CD14-positive monocyte (primary cell): Measurements from ENCODE around the gene ROBO4. TPM values are rescaled to one million over a fixed set of nuclear protein-coding genes. Genes with fewer than 3 reads are reported as not detected.
A peak's percentile ranks its signal among the peaks of the same experiment; 100 is the strongest.

Source experiments
- DNase-seq, 3 donors: peaks; one replicate each; pipeline ENCODE4 v3.0.0-alpha.2; 2011 to 2022
- H2AFZ ChIP-seq: 2 replicates; pipeline ENCODE4 v1.6.0; 2012; ENCODE audit warnings: mild to moderate bottlenecking, low read depth, low read length, inconsistent platforms; ENCODE audit not compliant: insufficient read depth, poor library complexity, severe bottlenecking
- H3K27ac ChIP-seq, 2 donors: 1 replicate in 1 of 2; 2 replicates in 1 of 2; pipeline ENCODE4 v1.5.1; 2012 to 2013; ENCODE audit warnings: low read length in 2 of 2, control low read depth in 1 of 2, inconsistent platforms in 1 of 2, low read depth in 1 of 2, mild to moderate bottlenecking in 1 of 2
- H3K27me3 ChIP-seq, 2 donors: one replicate each; pipeline versions ENCODE4 v1.6.0 to v1.6.1; 2011 to 2013; ENCODE audit warnings: low read length in 2 of 2; ENCODE audit not compliant: control insufficient read depth in 2 of 2, insufficient read depth in 2 of 2
- H3K36me3 ChIP-seq, 2 donors: replicated peaks in 1 of 2; 1 replicate in 1 of 2; 2 replicates in 1 of 2; pipeline versions ENCODE4 v1.5.1 to v1.6.1; 2012 to 2013; ENCODE audit warnings: low read length in 2 of 2, control low read depth in 1 of 2, inconsistent platforms in 1 of 2, mild to moderate bottlenecking in 1 of 2; ENCODE audit not compliant: insufficient read depth in 2 of 2, control insufficient read depth in 1 of 2
- H3K4me1 ChIP-seq, 2 donors: 1 replicate in 1 of 2; 2 replicates in 1 of 2; pipeline versions ENCODE4 v1.5.1 to v1.6.1; 2012 to 2013; ENCODE audit warnings: low read length in 2 of 2, control low read depth in 1 of 2, inconsistent platforms in 1 of 2, mild to moderate bottlenecking in 1 of 2, moderate library complexity in 1 of 2; ENCODE audit not compliant: insufficient read depth in 2 of 2, control insufficient read depth in 1 of 2
- H3K4me2 ChIP-seq: replicated peaks from 2 replicates; pipeline ENCODE3; 2012; ENCODE audit warnings: low read length, moderate library complexity, mild to moderate bottlenecking; ENCODE audit not compliant: poor library complexity, severe bottlenecking; ENCODE audit errors: extremely low read depth
- H3K4me3 ChIP-seq, 3 experiments: fragments of 200-600 bp in 1 of 3; sonication (generic) in 1 of 3; replicated peaks in 1 of 3; 1 replicate in 2 of 3; 2 replicates in 1 of 3; pipeline ENCODE4 v1.5.1; 2011 to 2013; ENCODE audit warnings: low read length in 3 of 3, mild to moderate bottlenecking in 3 of 3, control low read depth in 2 of 3, low read depth in 2 of 3, inconsistent platforms in 1 of 3, moderate library complexity in 1 of 3
- H3K79me2 ChIP-seq: 2 replicates; pipeline ENCODE4 v1.6.0; 2012; ENCODE audit warnings: mild to moderate bottlenecking, control low read depth, inconsistent platforms, low read length, moderate library complexity; ENCODE audit not compliant: insufficient read depth
- H3K9ac ChIP-seq: 2 replicates; pipeline ENCODE4 v1.6.0; 2017; ENCODE audit warnings: low read length, mild to moderate bottlenecking; ENCODE audit not compliant: insufficient read depth, poor library complexity, severe bottlenecking
- H3K9me3 ChIP-seq, 2 donors: replicated peaks in 1 of 2; 1 replicate in 1 of 2; 2 replicates in 1 of 2; pipeline versions ENCODE4 v1.5.1 to v1.6.1; 2012 to 2013; ENCODE audit warnings: low read length in 2 of 2, control low read depth in 1 of 2; ENCODE audit not compliant: control insufficient read depth in 1 of 2, insufficient read depth in 1 of 2
- H4K20me1 ChIP-seq: 2 replicates; pipeline ENCODE4 v1.6.0; 2012; ENCODE audit warnings: mild to moderate bottlenecking, low read length, control low read depth, moderate library complexity; ENCODE audit not compliant: insufficient read depth
- H3K27ac Mint-ChIP-seq, 7 donors: one replicate each; pipeline ENCODE4 v1.8.0; 2020; ENCODE audit warnings: mild to moderate bottlenecking in 7 of 7, mixed read lengths in 7 of 7, moderate library complexity in 6 of 7, inconsistent platforms in 2 of 7
- H3K27me3 Mint-ChIP-seq, 3 donors: one replicate each; pipeline ENCODE4 v1.8.0; 2021 to 2022; ENCODE audit warnings: low read depth in 3 of 3, mild to moderate bottlenecking in 3 of 3, mixed read lengths in 3 of 3, moderate library complexity in 3 of 3, inconsistent platforms in 1 of 3
- H3K36me3 Mint-ChIP-seq, 2 donors: one replicate each; pipeline ENCODE4 v1.8.0; 2020; ENCODE audit warnings: mixed read lengths in 2 of 2, inconsistent platforms in 1 of 2, mild to moderate bottlenecking in 1 of 2
- H3K4me1 Mint-ChIP-seq: one replicate; pipeline ENCODE4 v1.8.0; 2020; ENCODE audit warnings: mild to moderate bottlenecking, mixed read lengths
- H3K4me3 Mint-ChIP-seq, 2 donors: one replicate each; pipeline ENCODE4 v1.8.0; 2020; ENCODE audit warnings: mild to moderate bottlenecking in 2 of 2, mixed read lengths in 2 of 2, moderate library complexity in 1 of 2
- H3K9me3 Mint-ChIP-seq, 7 donors: one replicate each; pipeline ENCODE4 v1.8.0; 2020 to 2022; ENCODE audit warnings: mixed read lengths in 7 of 7, mild to moderate bottlenecking in 6 of 7, moderate library complexity in 6 of 7, inconsistent platforms in 2 of 7
- CTCF ChIP-seq: fragments of 200-600 bp; IDR thresholded peaks from one replicate; pipeline ENCODE4 v1.8.0; 2022; ENCODE audit warnings: antibody characterized with exemption, mild to moderate bottlenecking
- WGBS: methylation state at CpG from one replicate; pipeline ENCODE4 v1.1.5; 2013; ENCODE audit warnings: missing lambda C conversion rate; ENCODE audit not compliant: insufficient coverage; 5-methylcytosine and 5-hydroxymethylcytosine counted together
- intact Hi-C, 2 donors: fragments of 100-400 bp; cut with micrococcal nuclease; formaldehyde crosslinking; loops; one replicate each; pipeline versions ENCODE4 v1.15.0 to v1.15.1; 2023
- polyA plus RNA-seq, 3 donors: library from polyadenylated mRNA; depleted of rRNA in 1 of 3; unstranded in 2 of 3; stranded (reverse) in 1 of 3; fragments of 300-500 nt in 2 of 3; fragments of >200 nt in 1 of 3; fragmentation: Illumina TruSeq in 2 of 3; gene quantifications; 1 replicate in 2 of 3; 2 replicates in 1 of 3; pipeline ENCODE4 v1.2.3, GENCODE V29; 2012 to 2021

The ROBO4 gene
- polyA plus RNA-seq, 3 donors = 0.19 to 0.20 TPM; not detected in 1

- H3K4me3 Mint-ChIP-seq = peak overlapping the region in 1 of 2 donors; percentile 64
Measured at GRCh38 chr11:124872280-124872679, 25.4 kb downstream of the ROBO4 start.

GRCh38 chr11:124870430-124870829 is 27.2 kb downstream of the ROBO4 start:
- Histone ChIP-seq H2AFZ (no peak overlapping the region), H3K4me1 (peaks cover 4 to 17% of the 10 kb centered on the region in 2 donors), H3K27ac (no peak overlapping the region), H3K9ac (no peak overlapping the region), H3K36me3 (no peaks in the 10 kb centered on the region), H4K20me1 (no peaks in the 10 kb centered on the region), H3K79me2 (no peaks in the 10 kb centered on the region), H3K4me3 (no peak overlapping the region), H3K27me3 (peaks cover 58 to 99% of the 10 kb centered on the region in 2 donors), H3K9me3 (peaks cover 0 to 32% of the 10 kb centered on the region in 2 donors), H3K4me2 (no peak overlapping the region)
- Mint-ChIP-seq H3K27ac (no peak overlapping the region), H3K27me3 (peaks cover 86 to 92% (median 87%) of the 10 kb centered on the region in 3 donors), H3K4me1 (peaks cover 31% of the 10 kb centered on the region), H3K4me3 (peak overlapping the region in 1 of 2 donors; percentile 89), H3K36me3 (peaks cover 0 to 6% of the 10 kb centered on the region in 2 donors), H3K9me3 (peaks cover 0 to 20% (median 4%) of the 10 kb centered on the region in 7 donors)
- DNase-seq = no peak
- TF ChIP-seq CTCF = no peak
- WGBS = 60% methylated on average over 7 of the region's 7 CpGs
- intact Hi-C loops = no loop called here

More at GRCh38 chr11:124872280-124872679, 25.4 kb downstream of the ROBO4 start:
- Histone ChIP-seq H3K4me2 (no peak overlapping the region), H4K20me1 (no peaks in the 10 kb centered on the region), H3K4me3 (no peak overlapping the region), H2AFZ (no peak overlapping the region), H3K9ac (no peak overlapping the region), H3K36me3 (no peaks in the 10 kb centered on the region), H3K4me1 (peaks cover 11 to 25% of the 10 kb centered on the region in 2 donors), H3K9me3 (peaks cover 0 to 16% of the 10 kb centered on the region in 2 donors), H3K79me2 (no peaks in the 10 kb centered on the region), H3K27ac (no peak overlapping the region), H3K27me3 (peaks cover 46 to 91% of the 10 kb centered on the region in 2 donors)
- Mint-ChIP-seq H3K4me1 (peaks cover 33% of the 10 kb centered on the region), H3K9me3 (peaks cover 0 to 17% (median 3%) of the 10 kb centered on the region in 7 donors), H3K27ac (no peak overlapping the region), H3K36me3 (peaks cover 0 to 2% of the 10 kb centered on the region in 2 donors), H3K27me3 (peaks cover 79 to 85% (median 80%) of the 10 kb centered on the region in 3 donors)
- intact Hi-C loops = no loop called here
- 44% methylated on average over 8 of the region's 8 CpGs for WGBS
- DNase-seq = no peak
- TF ChIP-seq CTCF = no peak
